ENCODE measurements around the gene IQCE. TPM values are rescaled to one million over a fixed set of nuclear protein-coding genes. Genes with fewer than 3 reads are reported as not detected.

The IQCE gene
- total RNA-seq (7.7 and 8.3 TPM in 2 replicates), polyA plus RNA-seq (5.1 and 5.3 TPM in 2 replicates), polyA minus RNA-seq (ENCODE audit: low replicate concordance) (8.1 and 8.6 TPM in 2 replicates)
- 7.4 and 8.1 TPM in 2 replicates for polyA plus RNA-seq (2012)

GRCh38 chr7:2558629-2559282 lies at the start of gene IQCE:
TSS of gene IQCE (plus strand) at chr7:2558979. CDS start at chr7:2559182, 203 bp downstream.
- peak; percentile 86 to 90 for DNase-seq (ENCODE audit: low read depth in 2 of 2)
- Histone ChIP-seq H3K79me2 (ENCODE audit: control insufficient read depth, insufficient read depth, low read length) (peaks cover 13% of the 10 kb centered on the region), H3K4me1 (ENCODE audit: control insufficient read depth, extremely low read depth, insufficient read depth, low read length) (peaks cover 4% of the 10 kb centered on the region), H3K4me3 (replicated peaks in 1 of 4; ENCODE audit: control extremely low read depth in 1 of 4, insufficient read depth in 1 of 4, low read depth in 3 of 4, low read length in 4 of 4) (peak within 1 kb of the TSS; percentile 72 to 84 (median 82)), H3K9ac (ENCODE audit: insufficient read depth, low read length) (peak within 1 kb of the TSS; percentile 79), H3K27ac (ENCODE audit: insufficient read depth, low read length) (peak within 1 kb of the TSS; percentile 77), H3K4me2 (ENCODE audit: extremely low read depth, insufficient read depth, low read length) (peak within 1 kb of the TSS; percentile 80), H3K36me3 (ENCODE audit: control insufficient read depth, insufficient read depth, low read length) (no peaks in the 10 kb centered on the region), H3K9me3 (ENCODE audit: control insufficient read depth, insufficient read depth, low read depth, low read length) (no peaks in the 10 kb centered on the region), H4K20me1 (ENCODE audit: control insufficient read depth, extremely low read depth, insufficient read depth, low read length) (no peaks in the 10 kb centered on the region), H3K27me3 (ENCODE audit: control insufficient read depth, insufficient read depth, low read length) (no peaks in the 10 kb centered on the region), H2AFZ (ENCODE audit: low read length) (peak within 1 kb of the TSS; percentile 73)
- no peak for TF ChIP-seq EZH2 (IDR thresholded peaks at IDR 0.05; ENCODE audit: low read length, missing control alignments)
- no peak for TF ChIP-seq CTCF (conservative IDR thresholded peaks at IDR 0.05 in 1 of 2, IDR thresholded peaks at IDR 0.05 in 1 of 2; ENCODE audit: low read depth in 1 of 2, low read length in 2 of 2)

GRCh38 chr7:2509298-2509906 lies 49.4 kb upstream of the IQCE start:
- Histone ChIP-seq H3K9me3 (ENCODE audit: control insufficient read depth, insufficient read depth, low read depth, low read length) (no peaks in the 10 kb centered on the region), H3K27ac (ENCODE audit: insufficient read depth, low read length) (no peak overlapping the region), H2AFZ (ENCODE audit: low read length) (no peak overlapping the region), H3K36me3 (ENCODE audit: control insufficient read depth, insufficient read depth, low read length) (no peaks in the 10 kb centered on the region), H4K20me1 (ENCODE audit: control insufficient read depth, extremely low read depth, insufficient read depth, low read length) (no peaks in the 10 kb centered on the region), H3K4me3 (replicated peaks in 1 of 4; ENCODE audit: control extremely low read depth in 1 of 4, insufficient read depth in 1 of 4, low read depth in 3 of 4, low read length in 4 of 4) (no peak overlapping the region), H3K79me2 (ENCODE audit: control insufficient read depth, insufficient read depth, low read length) (no peaks in the 10 kb centered on the region), H3K27me3 (ENCODE audit: control insufficient read depth, insufficient read depth, low read length) (peaks cover 2% of the 10 kb centered on the region), H3K9ac (ENCODE audit: insufficient read depth, low read length) (no peak overlapping the region), H3K4me2 (ENCODE audit: extremely low read depth, insufficient read depth, low read length) (no peak overlapping the region), H3K4me1 (ENCODE audit: control insufficient read depth, extremely low read depth, insufficient read depth, low read length) (peaks cover 6% of the 10 kb centered on the region)
- DNase-seq (ENCODE audit: low read depth in 2 of 2), result no peak
- no peak for TF ChIP-seq EZH2 (IDR thresholded peaks at IDR 0.05; ENCODE audit: low read length, missing control alignments)
- TF ChIP-seq CTCF (conservative IDR thresholded peaks at IDR 0.05 in 1 of 2, IDR thresholded peaks at IDR 0.05 in 1 of 2; ENCODE audit: low read depth in 1 of 2, low read length in 2 of 2), result no peak

- Histone ChIP-seq H2AFZ (ENCODE audit: low read length) (no peak overlapping the region), H4K20me1 (ENCODE audit: control insufficient read depth, extremely low read depth, insufficient read depth, low read length) (no peaks in the 10 kb centered on the region), H3K27ac (ENCODE audit: insufficient read depth, low read length) (no peak overlapping the region), H3K79me2 (ENCODE audit: control insufficient read depth, insufficient read depth, low read length) (no peaks in the 10 kb centered on the region), H3K9ac (ENCODE audit: insufficient read depth, low read length) (no peak overlapping the region), H3K36me3 (ENCODE audit: control insufficient read depth, insufficient read depth, low read length) (no peaks in the 10 kb centered on the region), H3K9me3 (ENCODE audit: control insufficient read depth, insufficient read depth, low read depth, low read length) (no peaks in the 10 kb centered on the region), H3K4me2 (ENCODE audit: extremely low read depth, insufficient read depth, low read length) (no peak overlapping the region), H3K27me3 (ENCODE audit: control insufficient read depth, insufficient read depth, low read length) (peaks cover 2% of the 10 kb centered on the region), H3K4me3 (replicated peaks in 1 of 4; ENCODE audit: control extremely low read depth in 1 of 4, insufficient read depth in 1 of 4, low read depth in 3 of 4, low read length in 4 of 4) (no peak overlapping the region), H3K4me1 (ENCODE audit: control insufficient read depth, extremely low read depth, insufficient read depth, low read length) (peaks cover 6% of the 10 kb centered on the region)
- DNase-seq (ENCODE audit: low read depth in 2 of 2), result no peak
- TF ChIP-seq EZH2 (IDR thresholded peaks at IDR 0.05; ENCODE audit: low read length, missing control alignments), result no peak
- TF ChIP-seq CTCF (conservative IDR thresholded peaks at IDR 0.05 in 1 of 2, IDR thresholded peaks at IDR 0.05 in 1 of 2; ENCODE audit: low read depth in 1 of 2, low read length in 2 of 2), result no peak
Measured at GRCh38 chr7:2510130-2510776, 48.5 kb upstream of the IQCE start.
